Osteocyte (in vitro differentiated cells): Measurements from ENCODE around the gene NHSL2. TPM values are rescaled to one million over a fixed set of nuclear protein-coding genes. Genes with fewer than 3 reads are reported as not detected.

Experiments used
- DNase-seq: peaks from one replicate; pipeline ENCODE4 v3.0.0; 2021; ENCODE audit warnings: mixed read lengths; ENCODE audit not compliant: unreplicated experiment; ENCODE audit errors: extremely low spot score
- H3K27ac Mint-ChIP-seq: one replicate; pipeline ENCODE4 v1.8.0; 2021; ENCODE audit warnings: mild to moderate bottlenecking, mixed read lengths; ENCODE audit not compliant: unreplicated experiment
- H3K27me3 Mint-ChIP-seq: one replicate; pipeline ENCODE4 v1.8.0; 2021; ENCODE audit warnings: mixed read lengths; ENCODE audit not compliant: unreplicated experiment
- H3K36me3 Mint-ChIP-seq: one replicate; pipeline ENCODE4 v1.8.0; 2021; ENCODE audit warnings: mixed read lengths; ENCODE audit not compliant: unreplicated experiment
- H3K4me1 Mint-ChIP-seq: one replicate; pipeline ENCODE4 v1.8.0; 2021; ENCODE audit warnings: mixed read lengths; ENCODE audit not compliant: unreplicated experiment
- H3K4me3 Mint-ChIP-seq: one replicate; pipeline ENCODE4 v1.8.0; 2021; ENCODE audit warnings: mild to moderate bottlenecking, moderate library complexity, mixed read lengths; ENCODE audit not compliant: unreplicated experiment
- H3K9me3 Mint-ChIP-seq: one replicate; pipeline ENCODE4 v1.8.0; 2021; ENCODE audit warnings: mixed read lengths; ENCODE audit not compliant: unreplicated experiment
- CTCF ChIP-seq: fragments of 200-600 bp; sonication (generic); IDR thresholded peaks from 2 replicates; pipeline ENCODE4 v1.5.0; 2021; ENCODE audit warnings: antibody characterized with exemption, mild to moderate bottlenecking, moderate library complexity
- total RNA-seq: library from RNA; stranded (reverse); gene quantifications from 2 replicates; pipeline ENCODE4 v1.2.1, GENCODE V29; 2021

The NHSL2 gene
- total RNA-seq, 1 donor from 2014 or later: 7.3 TPM

- peak overlapping the region; percentile 25 for H3K27ac Mint-ChIP-seq
- H3K27me3 Mint-ChIP-seq: no peaks in the 10 kb centered on the region
- H3K4me1 Mint-ChIP-seq: peaks cover 9% of the 10 kb centered on the region
- peaks cover 2% of the 10 kb centered on the region for H3K36me3 Mint-ChIP-seq
- TF ChIP-seq CTCF: no peak
- no peak overlapping the region for H3K4me3 Mint-ChIP-seq
- peaks cover 12% of the 10 kb centered on the region for H3K9me3 Mint-ChIP-seq
- no peak for DNase-seq
Observed at GRCh38 chrX:71935476-71935875, 24.8 kb downstream of the NHSL2 start.

GRCh38 chrX:71936632-71937031 is 26.0 kb downstream of the NHSL2 start:
- TF ChIP-seq CTCF: no peak
- H3K9me3 Mint-ChIP-seq: peaks cover 8% of the 10 kb centered on the region
- H3K27me3 Mint-ChIP-seq: no peaks in the 10 kb centered on the region
- H3K4me1 Mint-ChIP-seq: peaks cover 10% of the 10 kb centered on the region
- no peak overlapping the region for H3K27ac Mint-ChIP-seq
- no peak for DNase-seq
- no peak overlapping the region for H3K4me3 Mint-ChIP-seq
- peaks cover 2% of the 10 kb centered on the region for H3K36me3 Mint-ChIP-seq

- DNase-seq: no peak
- H3K27me3 Mint-ChIP-seq: no peaks in the 10 kb centered on the region
- H3K4me3 Mint-ChIP-seq: no peak overlapping the region
- TF ChIP-seq CTCF: no peak
- H3K27ac Mint-ChIP-seq: no peak overlapping the region
- H3K9me3 Mint-ChIP-seq: no peaks in the 10 kb centered on the region
- H3K36me3 Mint-ChIP-seq: no peaks in the 10 kb centered on the region
- peaks cover 12% of the 10 kb centered on the region for H3K4me1 Mint-ChIP-seq
Observed at GRCh38 chrX:71938371-71938770, 27.7 kb downstream of the NHSL2 start.

- Mint-ChIP-seq H3K27ac (no peak overlapping the region), H3K36me3 (no peaks in the 10 kb centered on the region), H3K9me3 (peaks cover 4% of the 10 kb centered on the region), H3K27me3 (no peaks in the 10 kb centered on the region), H3K4me1 (peaks cover 10% of the 10 kb centered on the region), H3K4me3 (no peak overlapping the region)
- no peak for TF ChIP-seq CTCF
- no peak for DNase-seq
Observed at GRCh38 chrX:71941145-71941544, 30.5 kb downstream of the NHSL2 start.

GRCh38 chrX:71941776-71942175 is 31.1 kb downstream of the NHSL2 start:
- Mint-ChIP-seq H3K27ac (peak overlapping the region; percentile 84), H3K4me3 (no peak overlapping the region), H3K27me3 (no peaks in the 10 kb centered on the region), H3K4me1 (peaks cover 10% of the 10 kb centered on the region), H3K36me3 (no peaks in the 10 kb centered on the region), H3K9me3 (peaks cover 4% of the 10 kb centered on the region)
- no peak for TF ChIP-seq CTCF
- DNase-seq: no peak
